ENCODE measurements around the gene MRPL41. TPM values are rescaled to one million over a fixed set of nuclear protein-coding genes. Genes with fewer than 3 reads are reported as not detected.
A peak's percentile ranks its signal among the peaks of the same experiment; 100 is the strongest.

Gene MRPL41
- total and polyA plus RNA-seq, 2 of the 13 experiments (the other 11 are each of a cell fraction or from before 2014, with no cell fraction given): 20.9 to 54.0 TPM

- no peak for TF ChIP-seq SIX4 (CRISPR knock-in tag; IDR thresholded peaks at IDR 0.05)
- no peak for TF ChIP-seq ZBTB7B (CRISPR knock-in tag; IDR thresholded peaks at IDR 0.05)
- no peak for TF ChIP-seq ZFP82 (CRISPR knock-in tag; IDR thresholded peaks at IDR 0.05; ENCODE audit: borderline replicate concordance)
- TF ChIP-seq, protein P1, sequence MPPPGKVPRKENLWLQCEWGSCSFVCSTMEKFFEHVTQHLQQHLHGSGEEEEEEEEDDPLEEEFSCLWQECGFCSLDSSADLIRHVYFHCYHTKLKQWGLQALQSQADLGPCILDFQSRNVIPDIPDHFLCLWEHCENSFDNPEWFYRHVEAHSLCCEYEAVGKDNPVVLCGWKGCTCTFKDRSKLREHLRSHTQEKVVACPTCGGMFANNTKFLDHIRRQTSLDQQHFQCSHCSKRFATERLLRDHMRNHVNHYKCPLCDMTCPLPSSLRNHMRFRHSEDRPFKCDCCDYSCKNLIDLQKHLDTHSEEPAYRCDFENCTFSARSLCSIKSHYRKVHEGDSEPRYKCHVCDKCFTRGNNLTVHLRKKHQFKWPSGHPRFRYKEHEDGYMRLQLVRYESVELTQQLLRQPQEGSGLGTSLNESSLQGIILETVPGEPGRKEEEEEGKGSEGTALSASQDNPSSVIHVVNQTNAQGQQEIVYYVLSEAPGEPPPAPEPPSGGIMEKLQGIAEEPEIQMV (CRISPR knock-in tag; IDR thresholded peaks at IDR 0.05; ENCODE audit: low read depth): no peak
- TF ChIP-seq NFAT5 (CRISPR knock-in tag; IDR thresholded peaks at IDR 0.05): no peak
- TF ChIP-seq ZC3H13 (CRISPR knock-in tag; IDR thresholded peaks at IDR 0.05): no peak
- 0 out of 2 replicates have a peak, but pooled peaks have one; percentile 61 for TF ChIP-seq ZNF782 (CRISPR knock-in tag; IDR thresholded peaks at IDR 0.05; ENCODE audit: borderline replicate concordance)
- no peak for TF ChIP-seq PBX3 (CRISPR knock-in tag; IDR thresholded peaks at IDR 0.05; ENCODE audit: borderline replicate concordance)
- TF ChIP-seq ZBTB21 (CRISPR knock-in tag; IDR thresholded peaks at IDR 0.05): no peak
- TF ChIP-seq, protein P2, sequence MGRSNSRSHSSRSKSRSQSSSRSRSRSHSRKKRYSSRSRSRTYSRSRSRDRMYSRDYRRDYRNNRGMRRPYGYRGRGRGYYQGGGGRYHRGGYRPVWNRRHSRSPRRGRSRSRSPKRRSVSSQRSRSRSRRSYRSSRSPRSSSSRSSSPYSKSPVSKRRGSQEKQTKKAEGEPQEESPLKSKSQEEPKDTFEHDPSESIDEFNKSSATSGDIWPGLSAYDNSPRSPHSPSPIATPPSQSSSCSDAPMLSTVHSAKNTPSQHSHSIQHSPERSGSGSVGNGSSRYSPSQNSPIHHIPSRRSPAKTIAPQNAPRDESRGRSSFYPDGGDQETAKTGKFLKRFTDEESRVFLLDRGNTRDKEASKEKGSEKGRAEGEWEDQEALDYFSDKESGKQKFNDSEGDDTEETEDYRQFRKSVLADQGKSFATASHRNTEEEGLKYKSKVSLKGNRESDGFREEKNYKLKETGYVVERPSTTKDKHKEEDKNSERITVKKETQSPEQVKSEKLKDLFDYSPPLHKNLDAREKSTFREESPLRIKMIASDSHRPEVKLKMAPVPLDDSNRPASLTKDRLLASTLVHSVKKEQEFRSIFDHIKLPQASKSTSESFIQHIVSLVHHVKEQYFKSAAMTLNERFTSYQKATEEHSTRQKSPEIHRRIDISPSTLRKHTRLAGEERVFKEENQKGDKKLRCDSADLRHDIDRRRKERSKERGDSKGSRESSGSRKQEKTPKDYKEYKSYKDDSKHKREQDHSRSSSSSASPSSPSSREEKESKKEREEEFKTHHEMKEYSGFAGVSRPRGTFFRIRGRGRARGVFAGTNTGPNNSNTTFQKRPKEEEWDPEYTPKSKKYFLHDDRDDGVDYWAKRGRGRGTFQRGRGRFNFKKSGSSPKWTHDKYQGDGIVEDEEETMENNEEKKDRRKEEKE (IDR thresholded peaks at IDR 0.05): no peak
- no peak for TF ChIP-seq XBP1 (CRISPR knock-in tag; IDR thresholded peaks at IDR 0.05)
- no peak for TF ChIP-seq ZSCAN22 (CRISPR knock-in tag; IDR thresholded peaks at IDR 0.05)
- TF ChIP-seq E2F5 (CRISPR knock-in tag; conservative IDR thresholded peaks at IDR 0.05): no peak
- TF ChIP-seq HOXA7 (CRISPR knock-in tag; IDR thresholded peaks at IDR 0.05): no peak
- TF ChIP-seq NCOR1 (IDR thresholded peaks at IDR 0.05; ENCODE audit: borderline replicate concordance, low read length): no peak
- TF ChIP-seq, protein P3, sequence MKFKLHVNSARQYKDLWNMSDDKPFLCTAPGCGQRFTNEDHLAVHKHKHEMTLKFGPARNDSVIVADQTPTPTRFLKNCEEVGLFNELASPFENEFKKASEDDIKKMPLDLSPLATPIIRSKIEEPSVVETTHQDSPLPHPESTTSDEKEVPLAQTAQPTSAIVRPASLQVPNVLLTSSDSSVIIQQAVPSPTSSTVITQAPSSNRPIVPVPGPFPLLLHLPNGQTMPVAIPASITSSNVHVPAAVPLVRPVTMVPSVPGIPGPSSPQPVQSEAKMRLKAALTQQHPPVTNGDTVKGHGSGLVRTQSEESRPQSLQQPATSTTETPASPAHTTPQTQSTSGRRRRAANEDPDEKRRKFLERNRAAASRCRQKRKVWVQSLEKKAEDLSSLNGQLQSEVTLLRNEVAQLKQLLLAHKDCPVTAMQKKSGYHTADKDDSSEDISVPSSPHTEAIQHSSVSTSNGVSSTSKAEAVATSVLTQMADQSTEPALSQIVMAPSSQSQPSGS (CRISPR knock-in tag; IDR thresholded peaks at IDR 0.05): no peak
Measured at GRCh38 chr9:137552022-137552768, 516 bp downstream of the MRPL41 start (continued).

All from HepG2 (cell line).